HG03108 (cell line): ENCODE results near the gene ARID1B.

Experiments
- ATAC-seq: cut with Tn5 transposase; IDR thresholded peaks from one replicate; pipeline ENCODE4 v1.9.1; 2021; ENCODE audit warnings: moderate library complexity; ENCODE audit not compliant: unreplicated experiment

The ARID1B gene

GRCh38 chr6:157217894-157218370 is 440.8 kb downstream of the ARID1B start:
- ATAC-seq = no peak

- no peak for ATAC-seq
Measured at GRCh38 chr6:157218371-157219198, 441.4 kb downstream of the ARID1B start.

- ATAC-seq = no peak
Measured at GRCh38 chr6:157219201-157220200, 442.3 kb downstream of the ARID1B start.

- ATAC-seq = no peak
Measured at GRCh38 chr6:157220485-157220884, 443.3 kb downstream of the ARID1B start.

GRCh38 chr6:157221049-157221816 is 444.1 kb downstream of the ARID1B start:
- ATAC-seq = no peak

GRCh38 chr6:157221817-157222175 is 444.6 kb downstream of the ARID1B start:
- no peak for ATAC-seq

- peak; percentile 5 for ATAC-seq
Measured at GRCh38 chr6:157222201-157222981, 445.2 kb downstream of the ARID1B start.

- peak; percentile 51 for ATAC-seq
Measured at GRCh38 chr6:157223021-157223430, 445.8 kb downstream of the ARID1B start.

GRCh38 chr6:157223511-157223910 is 446.3 kb downstream of the ARID1B start:
- ATAC-seq = no peak

GRCh38 chr6:157224178-157224950 is 447.2 kb downstream of the ARID1B start:
- peak; percentile 39 for ATAC-seq

GRCh38 chr6:157224951-157225574 is 447.9 kb downstream of the ARID1B start:
- ATAC-seq = no peak

- ATAC-seq = no peak
Measured at GRCh38 chr6:157225575-157225995, 448.4 kb downstream of the ARID1B start.

- ATAC-seq = no peak
Measured at GRCh38 chr6:157226026-157226625, 448.9 kb downstream of the ARID1B start.

- ATAC-seq = no peak
Measured at GRCh38 chr6:157226761-157227160, 449.6 kb downstream of the ARID1B start.

- ATAC-seq = no peak
Measured at GRCh38 chr6:157227202-157228166, 450.3 kb downstream of the ARID1B start.

- ATAC-seq = no peak
Measured at GRCh38 chr6:157228426-157229131, 451.4 kb downstream of the ARID1B start.
